HG02588 (cell line): ENCODE results near the gene GPM6B.

Experiments
- ATAC-seq: cut with Tn5 transposase; IDR thresholded peaks from one replicate; pipeline ENCODE4 v1.9.1; 2021; ENCODE audit warnings: mild to moderate bottlenecking, moderate library complexity; ENCODE audit not compliant: unreplicated experiment

Gene GPM6B

DNA sequence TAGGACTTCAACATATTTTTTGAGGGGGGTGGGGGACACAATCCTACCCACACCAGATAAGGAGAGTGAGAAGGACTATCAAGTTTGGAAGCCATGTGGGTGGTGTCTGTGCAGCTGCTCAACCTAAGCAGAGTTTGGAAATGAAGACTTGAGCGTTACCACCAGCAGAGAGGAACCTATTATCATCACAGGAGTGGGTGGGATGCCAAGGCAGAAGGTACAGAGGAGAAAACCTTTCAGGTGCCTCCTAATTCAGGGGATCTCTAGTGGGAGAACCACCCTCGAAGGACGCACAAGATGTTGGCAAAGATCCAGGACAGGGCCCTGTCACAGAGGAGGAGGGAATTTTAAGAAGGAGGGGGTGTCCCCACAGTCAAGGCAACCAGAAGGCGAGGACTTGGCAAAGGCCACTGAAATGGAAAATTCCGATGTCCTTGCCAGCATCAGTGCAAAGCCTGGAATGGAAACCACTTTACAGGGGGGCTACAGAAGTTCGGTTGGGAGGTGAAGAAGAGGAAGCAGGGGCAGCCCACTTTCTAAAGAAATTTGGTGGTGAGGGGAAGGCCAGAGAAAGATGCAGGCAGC, 8.4 kb upstream of the GPM6B start:
- ATAC-seq, result no peak

DNA sequence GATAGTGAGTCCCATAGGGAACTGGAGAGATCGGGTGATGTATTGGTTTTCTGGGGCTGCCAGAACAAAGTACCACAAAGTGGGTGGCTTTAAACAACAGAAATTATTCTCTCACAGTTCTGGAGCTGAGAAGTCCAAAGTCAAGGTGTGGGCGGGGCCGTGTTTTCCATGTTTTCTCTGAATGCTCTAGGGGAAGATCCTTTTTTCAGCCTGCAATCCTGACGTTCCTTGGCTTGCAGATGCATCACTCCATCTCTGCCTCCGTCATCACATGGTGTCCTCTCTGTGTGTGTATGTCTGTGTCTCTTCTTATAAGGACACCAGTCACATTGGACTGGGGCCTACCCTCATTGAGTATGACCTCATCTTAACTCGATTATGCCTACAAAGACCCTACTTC, 7.9 kb upstream of the GPM6B start:
- no peak for ATAC-seq

DNA sequence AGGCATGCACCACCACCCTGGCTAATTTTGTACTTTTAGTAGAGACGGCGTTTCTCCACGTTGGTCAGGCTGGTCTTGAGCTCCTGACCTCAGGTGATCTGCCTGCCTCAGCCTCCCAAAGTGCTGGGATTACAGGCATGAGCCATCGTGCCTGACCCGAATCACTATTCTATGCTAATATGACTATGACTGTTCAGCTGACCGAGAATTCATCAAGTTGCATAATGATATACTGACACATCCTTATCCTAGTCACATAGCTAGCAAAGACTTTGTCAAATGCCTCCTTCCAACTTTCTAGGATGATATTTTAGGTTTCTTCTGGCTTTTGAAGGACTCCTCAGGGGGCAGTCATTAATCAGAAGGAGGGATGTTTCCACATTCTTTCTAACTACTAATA, 4.8 kb upstream of the GPM6B start:
- ATAC-seq, result no peak

DNA sequence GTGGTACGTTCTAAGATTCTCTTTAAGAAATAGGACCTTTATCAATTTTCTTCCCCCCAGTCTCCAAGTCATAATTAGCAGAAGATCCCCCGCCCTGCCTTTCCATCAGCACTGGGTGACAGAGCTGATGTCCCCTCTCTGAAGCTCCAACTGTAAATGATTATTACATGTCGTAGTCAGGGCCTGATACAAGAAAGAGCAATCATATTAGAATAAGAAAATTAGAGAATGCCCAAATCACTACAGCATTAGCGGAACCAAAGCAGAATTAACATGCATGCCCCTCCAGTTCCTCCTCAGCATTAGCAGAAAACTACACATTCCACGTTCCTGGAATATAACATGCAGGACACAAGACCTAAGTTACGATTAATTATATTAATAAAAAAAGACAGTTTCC, 717 bp downstream of the GPM6B start:
- no peak for ATAC-seq

DNA sequence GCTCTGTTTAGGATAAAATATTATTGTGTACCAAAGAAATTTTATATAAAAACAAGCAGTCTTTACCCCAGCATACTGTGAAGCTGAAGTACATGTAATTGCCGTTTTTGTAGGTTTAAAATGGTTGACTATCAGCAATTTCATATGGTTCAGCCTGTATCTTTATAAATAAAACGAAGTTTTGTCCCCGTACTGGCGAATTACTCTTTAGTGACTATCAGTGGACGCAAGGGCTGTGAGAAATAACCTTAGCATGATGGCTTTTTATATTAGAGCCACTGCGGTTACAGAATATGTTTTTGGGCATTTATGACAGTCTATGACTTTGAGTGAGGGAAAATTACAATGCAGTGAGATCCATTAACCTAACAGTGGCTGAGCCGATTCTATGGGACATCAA, 1.2 kb downstream of the GPM6B start:
- no peak for ATAC-seq

- no peak for ATAC-seq
Observed at GRCh38 chrX:13808865-13809264, 8.0 kb downstream of the GPM6B start.

DNA sequence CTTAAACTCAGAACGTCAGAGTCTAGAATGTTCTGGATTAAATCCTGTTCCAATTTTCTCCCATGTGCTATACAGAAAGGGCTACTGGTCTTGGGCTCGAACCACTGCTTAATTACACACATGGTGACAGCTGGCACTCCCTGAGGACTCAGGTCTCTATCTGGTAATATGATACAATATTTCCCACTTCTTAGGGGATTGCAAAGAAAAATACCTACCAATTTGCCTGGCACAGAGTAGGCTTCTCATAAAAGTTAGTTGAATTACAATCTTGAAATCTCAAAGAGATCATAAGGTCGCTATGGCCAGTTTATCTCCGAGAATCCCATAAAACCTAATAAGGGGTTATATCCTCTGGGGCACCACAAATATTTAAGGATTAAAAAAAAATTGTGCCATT, 8.6 kb downstream of the GPM6B start:
- ATAC-seq, result no peak

DNA sequence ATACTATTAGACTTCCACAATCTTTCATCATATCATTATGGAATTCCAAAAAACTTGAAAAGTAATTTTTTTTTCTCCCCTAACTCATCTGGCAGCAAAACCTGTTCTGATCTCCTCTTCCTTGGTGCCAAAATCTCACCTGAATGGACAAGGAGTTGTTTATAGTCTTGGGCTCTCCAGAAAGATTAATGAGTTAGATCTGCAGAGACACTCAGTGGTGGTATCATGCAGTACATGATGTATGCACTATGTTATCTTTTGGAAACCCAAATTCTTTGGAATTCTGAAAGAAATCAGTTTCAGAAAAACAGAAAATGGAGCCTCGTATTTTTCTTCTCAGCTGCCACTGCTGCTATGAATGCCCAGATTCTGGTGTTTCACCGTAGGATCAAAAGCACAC, 11.7 kb downstream of the GPM6B start:
- ATAC-seq, result no peak

- no peak for ATAC-seq
Observed at GRCh38 chrX:13803116-13803515, 13.8 kb downstream of the GPM6B start.

DNA sequence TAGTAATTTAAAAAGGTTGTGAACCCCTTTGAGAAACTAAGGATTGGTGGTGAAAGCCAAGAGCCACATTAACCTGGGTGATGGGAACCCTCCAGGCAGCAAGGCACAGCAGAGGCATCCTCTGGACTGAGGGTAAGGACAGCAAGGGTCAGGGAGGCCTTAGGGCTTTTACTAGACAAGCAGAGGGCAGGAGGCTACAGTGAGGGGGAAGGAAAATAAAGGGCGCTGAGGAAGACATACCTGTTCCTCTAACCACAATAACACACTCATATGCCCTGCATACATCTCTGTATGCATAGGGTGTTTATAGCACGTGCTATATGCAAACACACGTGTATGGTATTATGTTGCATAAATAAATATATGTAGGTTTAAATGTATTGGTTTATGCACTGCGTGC, 18.7 kb downstream of the GPM6B start:
- no peak for ATAC-seq

DNA sequence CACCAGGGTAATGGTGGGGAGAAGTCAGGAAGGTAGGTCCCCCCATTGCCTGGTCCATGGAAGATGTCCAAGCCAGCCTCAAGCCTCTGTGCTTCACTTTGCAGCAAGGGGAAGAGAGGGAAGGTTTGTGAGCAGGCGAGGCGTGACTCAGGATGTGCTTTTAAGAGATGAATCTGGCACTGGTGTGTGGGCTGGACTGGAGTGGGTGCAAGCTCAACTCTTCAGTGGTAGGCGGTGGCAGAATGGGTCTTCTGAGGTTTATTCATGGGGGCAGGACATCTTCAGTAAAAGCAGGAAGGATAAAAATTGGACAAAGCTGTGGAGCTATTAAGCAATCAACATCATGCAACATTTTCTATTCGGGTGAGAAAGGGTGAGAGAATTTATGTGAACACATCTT, 19.4 kb downstream of the GPM6B start:
- ATAC-seq, result no peak

- ATAC-seq, result no peak
Observed at GRCh38 chrX:13794417-13794816, 22.5 kb downstream of the GPM6B start.

DNA sequence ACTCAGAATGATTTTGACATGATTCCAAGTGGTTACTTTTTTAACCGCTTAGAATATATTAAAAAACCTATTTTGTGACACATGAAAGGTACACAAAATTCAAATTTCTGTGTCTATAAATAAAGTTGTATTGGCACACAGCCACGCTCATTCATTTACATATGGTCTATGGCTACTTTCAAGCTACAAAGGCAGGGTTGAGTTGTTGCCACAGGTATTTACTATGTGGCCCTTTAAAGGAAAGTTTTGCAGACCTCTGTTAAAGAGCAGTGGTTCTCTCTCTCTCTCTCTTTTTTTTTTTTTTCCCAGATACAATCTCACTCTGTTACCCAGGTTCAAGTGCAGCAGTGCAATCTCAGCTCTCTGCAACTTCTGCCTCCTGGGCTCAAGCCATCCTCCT, 23.0 kb downstream of the GPM6B start:
- no peak for ATAC-seq

DNA sequence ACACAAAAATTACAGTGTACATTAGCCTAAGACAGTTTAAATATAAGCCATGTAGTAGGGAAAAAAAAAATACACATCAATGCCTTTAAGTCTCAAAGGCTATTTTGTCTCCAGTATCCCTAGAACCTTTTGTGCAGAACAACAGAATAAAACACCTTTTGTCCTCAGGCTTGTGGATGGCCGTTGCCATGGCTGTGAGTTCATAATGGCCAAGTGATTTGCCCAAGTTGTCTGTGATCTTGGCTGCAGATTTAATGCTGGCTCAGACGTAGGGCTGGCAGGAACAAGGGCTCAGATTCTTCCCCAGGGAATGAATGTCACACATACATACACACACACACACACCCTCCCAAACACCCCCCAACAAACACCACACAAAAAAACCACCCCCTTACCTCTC, 25.3 kb downstream of the GPM6B start:
- ATAC-seq, result no peak

DNA sequence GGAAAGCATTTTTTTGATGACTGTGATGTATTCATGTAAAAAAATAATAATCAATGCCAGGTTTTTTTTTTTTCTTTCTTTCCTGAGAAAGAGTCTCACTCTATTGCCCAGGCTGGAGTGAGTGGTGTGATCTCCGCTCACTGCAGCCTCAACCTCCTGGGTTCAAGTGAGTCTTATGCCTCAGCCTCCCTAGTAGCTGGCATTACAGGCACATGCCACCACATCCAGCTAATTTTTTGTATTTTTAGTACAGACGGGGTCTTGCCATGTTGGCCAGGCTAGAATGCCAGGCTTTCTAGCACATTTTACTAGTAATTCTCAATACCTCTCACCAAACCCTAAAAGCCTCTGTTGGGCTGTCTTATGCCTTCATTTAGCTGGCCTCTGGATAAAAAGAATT, 25.7 kb downstream of the GPM6B start:
- ATAC-seq, result no peak

DNA sequence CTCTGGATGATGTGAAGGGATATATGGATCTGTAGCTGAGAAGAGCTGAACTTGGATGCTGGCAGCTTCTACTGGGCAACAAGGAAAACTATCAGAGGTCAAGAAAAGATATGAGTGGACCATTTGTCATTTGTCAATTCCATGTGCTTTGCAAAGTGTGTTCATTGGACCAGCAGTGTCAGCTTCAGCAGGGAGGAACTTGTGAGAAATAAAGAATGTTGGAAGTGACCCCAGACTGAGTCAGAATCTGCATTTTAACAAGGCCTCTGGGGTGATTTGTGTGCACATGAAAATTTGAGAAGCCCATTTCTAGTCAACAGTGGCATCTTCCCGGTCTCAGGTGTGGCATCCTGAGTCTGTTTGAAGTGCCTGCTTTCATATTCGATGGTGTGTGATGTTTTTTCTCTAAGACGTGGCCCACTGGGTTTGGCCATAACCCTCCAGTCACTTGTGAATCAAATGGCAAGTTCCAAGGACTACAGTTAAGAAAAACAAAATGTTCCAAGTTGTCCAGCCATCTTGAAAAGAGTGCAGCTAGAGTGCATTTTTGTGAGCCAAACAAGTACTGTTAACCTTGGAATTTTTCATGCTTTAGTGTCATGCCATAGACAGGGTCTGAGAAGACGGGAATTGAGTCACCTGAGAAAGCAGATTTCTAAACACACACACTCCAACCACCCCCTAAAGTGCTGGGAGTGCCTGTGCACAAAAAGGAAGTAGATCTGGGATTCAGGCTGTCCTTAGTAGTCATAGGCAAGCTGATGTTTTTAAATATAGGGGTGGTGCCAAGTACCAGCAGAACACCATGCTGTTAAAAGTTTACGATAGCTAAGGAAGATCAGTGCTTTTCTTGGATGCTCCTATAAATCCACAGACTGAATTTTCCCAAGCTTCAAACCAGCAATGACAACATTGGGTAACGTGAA, 26.4 kb downstream of the GPM6B start:
- ATAC-seq, result no peak

DNA sequence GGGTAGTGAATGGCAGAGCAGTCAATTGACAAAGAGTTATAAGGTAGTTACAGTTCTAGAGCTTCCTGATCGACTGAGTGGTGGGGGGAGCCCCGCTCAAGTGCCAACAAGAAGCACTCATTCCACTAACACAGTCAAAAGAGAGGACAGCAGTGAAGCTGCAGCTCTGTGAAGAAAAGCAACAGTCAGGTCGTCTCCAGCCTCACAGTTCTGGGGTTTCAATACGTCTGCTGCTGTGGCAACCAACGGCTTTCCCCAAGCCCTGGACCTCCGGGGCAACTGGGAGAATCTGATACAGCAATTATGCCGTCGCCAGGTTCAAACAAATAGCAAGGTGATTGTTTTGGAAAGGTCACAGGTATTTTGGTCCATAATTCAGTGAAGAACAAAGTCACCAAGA, 30.8 kb downstream of the GPM6B start:
- no peak for ATAC-seq

DNA sequence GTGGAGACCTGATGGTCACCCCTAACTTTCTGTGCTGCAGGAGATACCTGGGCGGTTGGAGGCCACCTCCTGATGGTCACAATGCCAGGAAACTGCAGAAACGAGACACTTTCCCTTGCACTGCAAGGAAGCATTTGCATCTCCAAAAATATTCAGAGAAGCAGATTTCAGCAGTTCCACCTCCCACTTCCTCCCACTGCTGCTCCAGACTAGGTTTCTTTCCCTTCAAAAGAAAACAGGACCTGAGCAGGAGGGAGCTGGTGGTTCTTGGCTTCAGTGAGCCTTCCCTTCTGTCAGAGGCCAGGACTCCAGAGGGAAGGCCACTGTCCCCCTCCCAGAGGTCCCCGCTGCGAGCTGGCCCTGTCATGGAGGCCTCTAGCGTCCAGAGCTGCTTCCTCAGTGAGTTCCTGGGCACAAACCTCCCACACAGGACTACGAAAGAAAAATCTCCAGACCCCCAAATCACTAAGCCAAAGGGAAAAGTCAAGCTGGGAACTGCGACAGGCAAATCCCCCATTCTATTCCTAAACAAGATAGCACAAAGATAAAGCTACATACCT, 35.9 kb downstream of the GPM6B start:
- no peak for ATAC-seq

DNA sequence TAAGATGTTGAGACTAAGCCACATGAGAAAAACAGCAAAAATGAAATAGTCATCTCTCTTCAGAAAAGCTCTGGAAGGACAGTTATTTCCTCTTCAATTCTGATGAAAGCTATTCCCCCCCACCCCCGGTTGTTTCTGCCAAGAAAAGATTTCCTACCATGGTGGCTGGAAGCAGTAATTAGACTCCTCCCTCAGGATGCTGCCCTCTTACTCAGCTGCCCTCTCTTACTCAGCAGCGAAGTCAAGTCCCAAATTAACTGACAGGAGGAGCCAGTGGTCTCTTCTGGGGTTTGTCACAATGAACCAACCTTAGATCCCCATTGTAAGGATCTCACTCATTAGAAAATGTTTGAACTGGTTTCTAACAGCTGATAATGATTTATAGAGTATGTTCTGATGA, 38.0 kb downstream of the GPM6B start:
- ATAC-seq, result no peak

GRCh38 chrX:13776387-13776786, 40.5 kb downstream of the GPM6B start:
- no peak for ATAC-seq

- ATAC-seq, result no peak
Observed at GRCh38 chrX:13775837-13776236, 41.1 kb downstream of the GPM6B start.

- ATAC-seq, result no peak
Observed at GRCh38 chrX:13774696-13775095, 42.2 kb downstream of the GPM6B start.
